Stimulated activated CD4-positive, alpha-beta T cell treated with anti-CD3 and anti-CD28 coated beads, Interleukin-1b, Interleukin-23, amount 100 ng/mL, for 24 hours (primary cell): ENCODE results near the gene OPCML.

Experiments used
- DNase-seq, 4 experiments: peaks; one replicate each; pipeline ENCODE4 v3.0.0-alpha.2; 2020; ENCODE audit warnings: low read depth in 4 of 4, low spot score in 1 of 4

Gene OPCML

DNA sequence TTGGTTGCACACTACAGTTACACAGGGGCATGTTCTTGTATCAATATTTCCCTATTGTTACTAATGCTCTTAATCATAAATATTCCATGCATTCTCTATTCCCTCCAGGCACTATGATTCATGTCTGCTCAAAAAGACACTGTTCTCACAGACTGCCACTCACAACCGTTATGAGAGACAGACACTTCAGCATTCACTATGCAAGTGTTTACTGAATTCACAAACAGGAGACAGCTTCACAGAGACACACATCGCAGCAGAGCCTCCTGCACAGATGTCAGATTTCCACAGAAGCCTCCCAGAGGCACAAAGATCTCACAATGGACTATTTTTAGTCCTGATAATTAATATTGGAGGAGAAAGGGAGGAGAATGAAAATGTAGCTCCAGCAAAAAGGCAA is 930.4 kb downstream of the OPCML start:
- no peak for DNase-seq

DNA sequence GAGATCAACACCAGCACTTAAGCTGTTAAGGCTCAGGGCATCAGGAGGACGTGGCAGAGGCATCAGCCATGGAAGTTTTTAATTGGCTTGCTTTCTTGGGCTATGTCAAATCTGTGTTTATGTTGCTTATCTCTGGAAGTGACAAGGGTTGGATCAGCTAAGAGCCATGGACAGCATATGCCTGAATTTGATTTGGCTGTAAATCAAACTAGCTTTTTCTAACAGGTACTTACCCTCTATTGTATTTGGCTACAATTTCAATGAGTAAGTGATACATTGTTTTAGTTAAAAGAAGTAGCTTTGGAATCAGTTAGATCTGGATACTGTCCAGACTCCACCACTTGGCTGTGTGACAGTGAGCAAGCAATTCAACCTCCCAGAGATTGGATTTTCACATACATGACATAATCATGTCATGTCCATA is 936.6 kb downstream of the OPCML start:
- DNase-seq: no peak

DNA sequence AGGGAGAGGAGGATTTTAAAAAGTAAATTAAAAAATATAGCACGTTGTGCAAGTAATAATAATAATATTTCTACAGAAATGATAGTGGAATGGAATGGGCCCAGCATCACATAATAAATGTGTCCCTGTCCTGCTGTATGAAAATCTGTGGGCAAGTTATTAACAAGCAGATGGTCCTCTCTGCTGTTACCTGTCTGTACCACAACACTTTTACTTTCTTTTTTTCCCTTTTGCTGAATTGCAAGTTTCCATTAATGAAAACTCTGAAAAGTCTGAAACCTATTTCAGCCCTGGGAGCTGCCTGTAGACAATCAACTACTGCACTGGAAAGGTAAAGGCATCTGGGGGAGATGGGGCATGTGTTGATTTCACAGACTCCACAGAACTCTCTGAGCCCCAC is 937.1 kb downstream of the OPCML start:
- DNase-seq: no peak

DNA sequence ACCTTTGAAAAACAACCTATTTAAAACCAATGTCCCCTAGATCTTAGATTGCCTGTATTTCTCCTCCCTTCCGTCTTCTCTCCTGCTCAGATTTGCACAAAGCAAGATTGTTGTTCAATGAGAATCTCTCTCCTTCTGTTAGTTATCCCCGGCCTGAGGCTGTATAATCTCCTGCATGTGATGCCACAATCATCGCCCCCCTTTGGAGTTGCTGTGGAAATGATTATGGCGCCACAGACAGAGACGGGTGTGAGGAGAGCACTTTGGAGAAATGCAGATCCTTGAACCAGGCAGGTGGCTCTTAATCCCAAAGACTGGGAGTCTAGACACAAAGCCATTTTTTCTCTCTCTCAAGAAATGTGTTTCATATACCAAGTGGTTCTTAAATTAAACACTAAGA is 941.3 kb downstream of the OPCML start:
- no peak for DNase-seq

DNA sequence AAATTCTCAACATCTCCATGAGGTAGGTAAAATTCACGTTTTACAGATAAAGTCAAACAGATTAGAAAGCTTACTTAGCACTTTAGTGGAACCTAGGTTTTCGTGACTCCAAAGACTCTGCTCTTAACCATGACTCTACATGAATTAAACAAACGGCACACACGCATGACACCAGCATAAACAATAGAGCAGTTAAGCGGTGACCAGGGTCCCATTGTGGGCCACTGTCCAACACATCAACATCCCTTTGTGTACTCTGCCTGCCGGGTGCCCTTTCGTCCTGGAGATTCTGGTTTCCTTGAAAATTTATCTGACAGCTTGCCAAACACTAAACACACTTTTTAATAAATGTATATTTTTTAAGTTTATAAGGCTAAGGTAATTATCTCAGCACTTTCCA is 941.7 kb downstream of the OPCML start:
- DNase-seq: no peak

DNA sequence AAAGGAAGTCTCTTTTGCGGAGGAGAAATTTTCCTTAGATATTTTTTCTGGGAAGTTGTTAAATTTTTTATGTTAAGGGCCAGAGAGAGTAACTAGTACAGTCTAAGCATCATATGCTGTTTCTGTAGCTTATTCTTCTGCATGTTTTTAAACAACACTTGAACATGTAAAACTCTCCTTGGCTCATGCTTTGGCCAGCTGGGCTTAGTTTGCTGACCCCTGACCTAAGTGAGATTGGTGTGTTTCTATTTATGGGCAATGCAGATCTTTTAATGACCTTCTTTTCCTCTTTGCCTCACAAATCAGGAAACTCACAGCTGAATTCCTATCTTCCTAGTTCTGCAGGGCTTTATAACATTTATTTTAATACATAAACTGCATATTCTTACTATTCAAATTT is 942.5 kb downstream of the OPCML start:
- no peak for DNase-seq

DNA sequence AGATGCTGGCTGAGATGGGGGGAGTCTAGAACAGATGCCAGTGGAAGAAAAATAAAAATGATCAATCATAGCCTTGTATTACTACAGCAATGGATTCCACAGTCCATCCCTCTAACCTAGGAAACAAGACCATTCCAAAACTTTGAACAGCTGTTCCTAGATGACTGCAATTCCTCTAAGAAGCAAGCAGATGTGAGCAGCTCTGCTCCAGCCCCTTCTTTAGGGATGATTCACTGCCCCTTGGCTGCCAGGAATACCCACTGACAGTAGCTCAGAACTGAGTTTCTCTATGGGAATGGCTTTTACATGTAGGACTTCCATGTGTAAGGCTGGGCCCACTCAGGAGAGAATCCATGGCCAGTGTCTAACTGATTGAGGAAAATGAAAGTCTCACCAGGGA is 943.9 kb downstream of the OPCML start:
- DNase-seq: no peak

DNA sequence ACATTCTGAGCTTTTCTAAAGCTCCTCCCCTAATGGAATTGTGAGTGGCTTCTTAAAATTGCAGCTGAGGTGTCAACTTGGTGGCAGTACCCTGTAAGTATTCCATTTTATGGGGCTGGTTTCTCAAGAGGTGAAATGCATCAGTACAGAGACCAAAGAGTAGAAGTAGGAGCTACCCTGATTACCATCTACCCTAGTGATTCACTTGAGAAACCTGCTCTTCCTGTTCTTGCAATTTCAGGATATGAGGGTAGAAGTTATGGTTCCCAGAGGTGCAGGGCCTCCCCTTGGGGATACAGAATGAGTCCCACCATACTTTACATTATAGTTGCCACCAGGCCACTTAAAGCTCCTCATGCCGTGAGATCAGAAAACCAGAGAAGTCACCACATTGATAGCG is 944.6 kb downstream of the OPCML start:
- no peak for DNase-seq

DNA sequence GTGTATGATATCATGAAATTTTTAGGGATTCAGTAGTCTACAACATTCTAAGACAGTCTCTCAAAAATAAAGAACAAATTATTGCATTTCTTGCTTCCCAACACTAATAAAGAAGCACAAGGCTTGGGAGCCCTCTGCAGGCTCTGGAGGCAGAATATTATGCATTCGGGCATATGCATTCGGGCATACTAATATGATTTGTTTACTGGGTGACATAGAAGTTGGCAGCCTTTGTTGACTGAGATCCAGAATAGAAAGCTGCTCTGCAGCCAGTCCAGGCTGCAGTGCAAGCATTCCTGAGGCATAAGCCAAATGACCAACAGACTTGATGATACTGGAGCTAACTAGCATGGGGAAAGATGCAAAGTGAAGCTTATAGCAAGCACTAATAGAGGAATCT is 945.5 kb downstream of the OPCML start:
- no peak for DNase-seq

DNA sequence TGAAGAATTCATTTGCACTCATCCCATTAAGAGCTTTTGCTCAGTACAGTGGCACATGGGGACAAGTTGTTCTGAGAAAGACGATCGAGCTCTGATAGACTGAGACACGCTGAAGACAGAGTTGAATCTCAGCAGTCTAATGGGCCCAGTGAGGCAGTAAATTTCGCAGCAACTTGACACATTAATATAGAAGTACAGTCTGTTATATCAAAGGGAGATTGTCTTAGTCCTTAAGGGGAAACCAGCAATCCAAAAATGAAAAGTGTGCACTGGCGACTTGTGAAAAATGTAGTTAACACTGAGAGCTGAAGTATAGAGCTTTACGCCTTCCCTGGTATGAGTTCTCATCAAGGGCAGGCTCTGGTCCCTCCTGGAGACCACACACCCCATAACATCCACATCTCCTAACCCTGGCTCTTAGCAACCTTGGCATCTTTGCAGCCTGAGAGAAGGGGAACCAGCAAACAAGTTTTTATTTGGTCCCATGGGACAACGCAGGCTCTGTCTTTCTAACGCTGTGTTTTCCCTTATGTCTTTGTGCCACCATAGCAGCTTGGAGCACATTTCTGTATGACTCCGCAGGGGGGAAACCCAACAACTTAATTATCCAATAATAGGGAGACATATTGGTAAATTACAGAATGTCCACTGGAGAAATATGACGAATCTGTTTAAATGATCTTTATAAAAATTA is 952.5 kb downstream of the OPCML start:
- no peak for DNase-seq

DNA sequence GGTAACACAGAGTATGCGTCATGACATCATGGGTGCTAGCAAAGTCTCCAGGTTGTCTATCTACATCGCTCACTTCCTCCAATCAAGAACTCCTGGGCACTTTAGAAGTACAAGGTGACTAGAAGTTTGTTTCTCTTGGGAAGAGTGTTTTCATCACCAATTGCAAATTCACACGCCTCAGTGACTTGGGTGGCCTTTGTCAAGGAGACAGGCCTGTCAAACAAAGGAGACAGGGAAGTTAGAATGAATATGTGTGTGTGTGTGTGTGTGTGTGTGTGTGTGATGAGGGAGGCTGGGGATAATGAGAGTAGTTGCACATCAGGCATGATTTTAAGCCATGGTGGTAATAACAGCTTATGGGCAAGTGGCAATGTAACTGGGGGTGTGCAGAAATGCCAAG is 953.2 kb downstream of the OPCML start:
- DNase-seq: no peak

DNA sequence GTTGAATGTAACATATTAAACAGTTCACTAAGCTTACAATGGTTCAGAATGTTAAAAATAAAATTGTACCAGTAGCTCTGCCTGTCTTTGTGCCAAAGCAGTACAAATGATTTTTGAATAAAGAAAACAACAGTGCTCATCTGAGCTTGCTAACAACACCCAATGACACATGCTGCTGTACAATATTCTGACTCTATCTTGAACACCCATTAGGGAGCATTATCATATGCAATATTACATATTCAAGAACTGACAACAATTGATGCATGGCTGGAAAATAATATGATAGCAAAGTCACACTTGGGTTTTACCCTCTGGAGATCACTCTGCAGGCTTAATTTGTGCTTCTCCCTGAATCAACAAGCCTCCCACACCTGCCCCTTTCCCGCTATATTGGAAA is 953.7 kb downstream of the OPCML start:
- no peak for DNase-seq

DNA sequence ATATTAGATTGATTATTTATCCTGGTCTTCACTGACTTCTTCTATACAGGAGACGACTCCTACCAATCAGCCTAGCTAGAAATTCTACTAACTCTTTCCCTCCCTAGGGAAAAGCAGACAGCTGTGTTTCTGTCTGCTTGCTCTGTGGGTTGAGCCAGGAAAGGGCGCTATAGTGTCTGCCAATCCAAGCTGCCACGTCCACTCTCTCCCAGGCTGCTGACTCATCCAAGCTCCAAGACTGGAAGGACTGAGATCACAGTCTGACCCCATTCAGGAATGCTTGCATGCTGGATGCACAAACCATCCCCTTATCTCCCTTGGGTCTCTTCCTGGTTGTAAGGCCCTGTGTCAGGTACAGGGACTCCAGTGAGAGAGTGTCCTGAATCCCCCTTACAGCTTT is 955.6 kb downstream of the OPCML start:
- DNase-seq: no peak

DNA sequence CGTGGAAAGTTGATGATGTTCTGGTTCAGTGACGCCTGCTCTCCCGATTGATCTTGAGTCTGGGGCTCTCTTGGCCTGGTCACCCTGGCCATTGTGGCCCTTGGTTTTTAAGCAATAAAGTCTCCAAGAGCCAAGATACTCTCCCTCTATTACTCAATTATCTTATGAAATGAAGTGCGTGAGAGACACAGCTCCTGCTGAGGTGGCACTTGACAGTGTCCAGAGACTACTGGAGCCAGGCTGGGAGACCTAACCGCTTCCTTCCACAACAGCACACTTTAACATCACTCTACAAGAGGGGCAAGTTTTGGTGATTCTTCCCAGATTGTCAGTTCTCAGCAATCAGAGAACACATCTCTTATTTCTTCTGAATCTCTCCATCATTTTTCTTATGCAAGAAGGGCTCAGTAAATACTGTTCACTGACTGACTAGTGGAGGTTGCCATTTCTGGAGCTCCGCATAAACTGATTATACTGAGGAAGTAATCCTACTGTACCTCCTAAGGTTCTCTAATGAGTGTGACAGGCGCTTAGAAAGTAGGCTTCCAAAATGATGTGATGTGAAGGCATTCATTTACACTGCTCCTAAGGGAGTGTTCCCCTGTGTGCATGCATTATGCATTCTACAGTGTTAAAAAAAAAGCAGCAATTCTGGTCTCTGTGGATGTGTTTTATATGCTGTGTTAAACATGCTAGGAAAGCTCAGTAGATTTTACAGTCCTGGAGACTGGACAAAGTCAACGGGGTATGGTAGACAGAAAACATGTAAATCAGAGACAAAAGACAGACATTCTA is 968.0 kb downstream of the OPCML start:
- no peak for DNase-seq

DNA sequence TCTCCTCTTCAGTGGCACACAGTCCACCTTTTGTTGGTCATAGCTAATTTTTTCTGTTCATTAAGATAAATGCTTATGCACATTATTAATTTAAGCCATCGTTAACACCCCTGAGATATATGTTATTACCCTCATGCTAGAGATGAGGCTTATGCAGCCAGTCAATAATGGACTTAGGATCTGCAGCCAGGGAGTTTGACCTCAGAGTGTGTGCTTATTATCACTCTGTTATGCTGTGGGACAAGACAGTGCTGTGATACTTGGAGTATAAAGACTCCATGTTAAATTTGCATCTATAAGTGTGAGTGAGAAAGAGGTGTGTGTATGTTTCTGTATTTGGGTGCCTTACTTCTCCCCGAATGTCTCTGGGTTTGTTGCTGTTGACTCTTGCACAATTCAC is 969.3 kb downstream of the OPCML start:
- DNase-seq: no peak

DNA sequence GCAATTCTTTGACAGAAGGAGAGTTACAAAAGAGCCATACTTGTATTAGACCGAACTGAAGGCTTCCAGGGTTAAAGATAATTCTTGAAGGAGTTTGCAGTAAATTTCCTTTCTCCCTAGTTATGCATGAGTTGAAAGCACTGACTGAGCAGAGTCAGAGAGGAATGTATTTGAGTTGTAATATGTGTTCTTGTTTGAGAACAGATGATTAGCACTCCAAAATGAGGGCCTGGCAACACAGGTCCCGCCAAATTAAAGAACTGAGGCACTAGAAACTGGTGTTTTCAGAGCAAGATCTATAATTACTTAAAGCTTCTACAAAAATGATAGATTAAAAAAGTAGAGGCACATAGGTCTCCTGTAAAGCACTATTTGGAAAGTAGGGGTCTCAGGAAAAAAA is 970.4 kb downstream of the OPCML start:
- DNase-seq: no peak

DNA sequence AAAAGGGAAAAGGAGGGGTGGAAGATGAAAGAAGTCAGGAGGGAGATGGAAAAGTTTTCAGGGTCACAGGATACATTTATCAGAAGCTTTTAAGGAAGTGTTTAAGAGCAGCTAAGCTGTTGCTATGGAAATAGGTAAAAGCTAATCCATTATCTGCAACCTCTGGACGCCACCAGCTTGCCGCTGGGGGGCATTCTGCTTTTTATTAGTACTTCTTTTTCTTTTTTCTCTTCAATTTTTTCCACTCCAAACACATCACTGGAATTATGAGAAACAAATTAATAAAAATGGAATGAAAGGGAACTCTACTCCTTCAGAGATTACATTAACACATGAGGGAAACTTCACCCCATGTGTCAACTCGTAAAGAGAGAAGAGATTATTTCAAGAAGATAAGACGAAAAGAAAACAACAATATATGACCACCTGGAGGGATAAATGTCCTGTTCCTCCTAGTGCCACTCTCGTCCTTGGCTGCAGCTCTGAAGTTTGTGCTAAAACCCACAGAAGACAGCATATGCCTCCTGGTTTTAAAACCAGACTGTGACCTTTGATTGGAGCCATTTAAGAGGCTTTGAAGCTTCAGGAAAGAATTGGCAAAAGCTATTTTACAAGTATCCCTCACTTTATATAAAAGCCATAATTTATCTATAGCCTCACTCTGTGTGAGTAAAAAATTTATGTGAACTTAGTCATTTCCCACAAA is 972.8 kb downstream of the OPCML start:
- DNase-seq: no peak

DNA sequence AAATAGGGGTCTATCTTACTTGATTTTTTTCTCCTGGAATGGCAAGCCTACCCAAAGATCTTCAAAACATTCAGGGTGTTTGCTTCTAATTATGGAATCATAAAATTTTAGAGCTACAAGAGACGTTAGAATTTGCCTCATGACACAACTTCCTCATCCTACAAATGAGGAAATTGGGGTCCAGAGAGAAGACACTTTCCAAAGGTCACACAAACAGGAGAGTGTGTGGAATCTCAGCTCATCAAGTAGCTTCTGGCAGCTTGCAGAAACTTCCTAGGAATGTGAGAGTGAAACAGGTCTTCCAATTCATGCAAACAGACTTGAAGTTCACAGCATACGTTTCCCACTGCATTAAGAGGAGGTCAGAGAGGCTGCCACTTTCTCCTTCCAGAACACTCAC is 976.0 kb downstream of the OPCML start:
- no peak for DNase-seq

DNA sequence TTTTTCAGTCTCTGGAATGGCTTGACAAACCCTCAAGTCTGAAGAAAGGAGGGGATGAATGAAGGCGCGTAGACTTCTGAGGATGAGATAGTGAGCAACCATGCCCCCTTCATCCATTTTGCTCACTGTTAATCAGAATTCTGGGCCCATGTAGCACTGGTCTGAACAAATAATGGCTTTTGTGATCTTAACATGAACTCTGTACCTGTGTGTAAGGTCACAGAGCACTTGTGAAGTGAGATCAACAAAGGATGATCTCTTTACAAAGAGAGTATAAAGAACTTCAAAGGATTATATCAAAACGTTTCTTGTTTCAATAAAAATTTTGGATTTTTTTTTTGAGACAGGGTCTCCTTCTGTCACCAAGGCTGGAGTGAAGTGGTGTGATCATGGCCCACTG is 976.7 kb downstream of the OPCML start:
- DNase-seq: no peak

DNA sequence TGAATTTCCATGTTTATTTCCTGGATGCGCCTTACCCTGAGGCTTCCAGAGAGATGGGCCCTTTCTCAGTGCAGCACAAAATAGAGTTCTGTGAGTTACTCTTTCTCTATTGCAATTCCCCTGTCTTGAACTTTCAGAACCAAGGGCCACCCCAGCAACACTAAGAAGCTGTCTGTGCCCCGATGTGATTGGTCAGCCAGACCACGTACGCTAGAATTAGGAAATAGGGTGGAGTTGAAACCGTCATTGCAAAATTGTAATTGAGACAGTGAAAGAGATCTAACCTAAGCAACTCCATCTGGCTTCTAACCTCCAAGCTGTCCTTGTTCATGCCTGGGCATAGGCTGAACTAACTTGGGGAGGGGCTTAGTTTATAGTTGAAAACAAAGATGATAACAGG is 981.3 kb downstream of the OPCML start:
- DNase-seq: no peak

DNA sequence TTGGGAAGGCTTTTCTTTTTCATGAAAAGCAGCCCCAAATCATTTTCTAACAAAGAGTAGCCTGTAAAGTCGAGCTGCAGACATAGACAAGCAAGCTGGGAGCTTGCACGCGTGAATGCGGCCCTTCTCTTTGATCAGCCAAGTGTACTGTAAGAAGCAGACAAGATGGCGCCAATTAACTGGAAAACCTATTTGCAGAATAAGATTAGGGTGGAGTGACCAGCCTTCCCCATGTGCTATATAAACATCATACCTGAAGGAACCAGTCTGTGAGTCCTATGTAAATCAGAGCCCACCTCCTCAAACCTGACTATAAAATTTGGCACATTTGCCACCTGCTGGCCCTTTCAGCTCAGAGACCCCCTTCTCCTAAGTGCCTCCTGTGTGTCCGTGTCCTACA is 982.7 kb downstream of the OPCML start:
- DNase-seq: no peak

DNA sequence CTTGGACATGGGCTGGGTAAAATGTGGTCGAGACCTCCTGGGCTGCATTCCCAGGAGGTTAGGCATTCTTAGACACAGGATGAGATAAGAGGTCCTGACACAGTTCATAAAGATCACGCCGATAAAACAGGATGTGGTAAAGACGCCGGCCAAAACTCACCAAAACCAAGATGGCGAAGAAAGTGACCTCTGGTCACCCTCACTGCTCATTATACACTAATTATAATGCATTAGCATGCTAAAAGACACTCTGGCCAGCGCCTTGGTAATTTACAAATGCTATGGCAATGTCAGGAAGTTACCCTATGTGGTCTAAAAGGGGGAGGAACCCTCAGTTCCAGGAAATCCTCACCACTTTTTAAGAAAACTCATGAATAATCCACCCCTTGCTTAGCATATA is 983.3 kb downstream of the OPCML start:
- DNase-seq: no peak
